Ectodermal cell (in vitro differentiated cells): ENCODE data around the gene THAP12.
"Not testable (repeated sequence)": the region's sequence is repeated elsewhere in the genome, so short reads cannot be mapped to it uniquely, and the experiment has no call there.

ENCODE experiments used
- H3K27ac ChIP-seq: 2 replicates; pipeline ENCODE4 v1.7.0; 2013; ENCODE audit warnings: mild to moderate bottlenecking, low read depth, low read length; ENCODE audit not compliant: insufficient read depth, poor library complexity, severe bottlenecking
- H3K27me3 ChIP-seq: 2 replicates; pipeline ENCODE4 v1.7.0; 2013; ENCODE audit warnings: mild to moderate bottlenecking, low read length; ENCODE audit not compliant: insufficient read depth, control insufficient read depth, poor library complexity, severe bottlenecking
- H3K36me3 ChIP-seq: one replicate; pipeline ENCODE4 v1.7.0; 2013; ENCODE audit warnings: low read length; ENCODE audit not compliant: control insufficient read depth, insufficient read depth
- H3K4me1 ChIP-seq: one replicate; pipeline ENCODE4 v1.7.0; 2013; ENCODE audit warnings: low read length; ENCODE audit not compliant: control insufficient read depth, insufficient read depth
- H3K4me3 ChIP-seq: 2 replicates; pipeline ENCODE4 v1.7.0; 2013; ENCODE audit warnings: low read depth, low read length, control low read depth; ENCODE audit not compliant: insufficient read depth
- H3K9me3 ChIP-seq: 2 replicates; pipeline ENCODE4 v1.7.0; 2013; ENCODE audit warnings: mild to moderate bottlenecking, low read length, moderate library complexity; ENCODE audit not compliant: control insufficient read depth
- WGBS, 2 experiments: methylation state at CpG; one replicate each; pipeline ENCODE4 v1.1.7; 2013; ENCODE audit warnings: missing lambda C conversion rate in 2 of 2; 5-methylcytosine and 5-hydroxymethylcytosine counted together

Gene THAP12

GRCh38 chr11:76320929-76321328, 60.0 kb downstream of the THAP12 start:
- 80 to 86% methylated on average over 6 of the region's 6 CpGs for whole genome bisulfite sequencing, 2 experiments
- H3K27me3 ChIP-seq, result peaks cover 37% of the 10 kb centered on the region

DNA sequence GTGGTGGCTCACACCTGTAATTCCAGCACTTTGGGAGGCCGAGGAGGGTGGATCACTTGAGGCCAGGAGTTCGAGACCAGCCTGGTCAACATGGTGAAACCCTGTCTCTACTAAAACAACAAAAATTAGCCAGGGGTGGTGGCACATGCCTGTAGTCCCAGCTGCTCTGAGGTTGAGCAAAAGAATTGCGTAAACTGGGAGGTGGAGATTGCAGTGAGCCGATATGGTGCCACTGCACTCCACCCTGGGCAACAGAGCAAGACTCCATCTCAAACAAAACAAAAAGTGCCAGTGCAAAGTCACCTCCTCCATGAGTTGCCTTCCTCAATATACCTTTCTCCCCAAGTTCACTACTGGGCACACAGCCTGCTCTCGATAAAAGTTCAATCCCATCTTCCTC, 61.1 kb downstream of the THAP12 start:
- not testable (repeated sequence) for H3K9me3 ChIP-seq, H3K27ac ChIP-seq, H3K36me3 ChIP-seq, H3K4me3 ChIP-seq, H3K4me1 ChIP-seq
- peaks cover 37% of the 10 kb centered on the region for H3K27me3 ChIP-seq
- 92 to 93% methylated on average over 5 of the region's 5 CpGs for WGBS, 2 experiments

More at GRCh38 chr11:76320929-76321328, 60.0 kb downstream of the THAP12 start:
- Histone ChIP-seq H3K27ac (no peak overlapping the region), H3K4me3 (no peak overlapping the region), H3K9me3 (no peaks in the 10 kb centered on the region), H3K4me1 (peaks cover 3% of the 10 kb centered on the region), H3K36me3 (no peaks in the 10 kb centered on the region)

GRCh38 chr11:76318744-76319384, 62.1 kb downstream of the THAP12 start:
- 16 to 17% methylated on average over 7 of the region's 7 CpGs for WGBS, 2 experiments
- H3K36me3 ChIP-seq, result no peaks in the 10 kb centered on the region
- no peaks in the 10 kb centered on the region for H3K9me3 ChIP-seq
- no peak overlapping the region for H3K27ac ChIP-seq
- peaks cover 38% of the 10 kb centered on the region for H3K27me3 ChIP-seq
- no peak overlapping the region for H3K4me3 ChIP-seq
- peaks cover 11% of the 10 kb centered on the region for H3K4me1 ChIP-seq

GRCh38 chr11:76317296-76317695, 63.6 kb downstream of the THAP12 start:
- 90 to 97% methylated on average over 3 of the region's 3 CpGs for WGBS, 2 experiments
- H3K27me3 ChIP-seq, result peaks cover 29% of the 10 kb centered on the region
- H3K4me3 ChIP-seq, result no peak overlapping the region
- H3K36me3 ChIP-seq, result no peaks in the 10 kb centered on the region
- peaks cover 14% of the 10 kb centered on the region for H3K4me1 ChIP-seq
- no peaks in the 10 kb centered on the region for H3K9me3 ChIP-seq
- no peak overlapping the region for H3K27ac ChIP-seq

- H3K4me1 ChIP-seq, result peaks cover 10% of the 10 kb centered on the region
- H3K9me3 ChIP-seq, result no peaks in the 10 kb centered on the region
- WGBS, 2 experiments, result 90% methylated on average over 3 of the region's 3 CpGs
- no peak overlapping the region for H3K4me3 ChIP-seq
- peaks cover 24% of the 10 kb centered on the region for H3K27me3 ChIP-seq
- H3K27ac ChIP-seq, result no peak overlapping the region
- no peaks in the 10 kb centered on the region for H3K36me3 ChIP-seq
These were observed 64.2 kb downstream of the THAP12 start for GRCh38 chr11:76316726-76317125.

DNA sequence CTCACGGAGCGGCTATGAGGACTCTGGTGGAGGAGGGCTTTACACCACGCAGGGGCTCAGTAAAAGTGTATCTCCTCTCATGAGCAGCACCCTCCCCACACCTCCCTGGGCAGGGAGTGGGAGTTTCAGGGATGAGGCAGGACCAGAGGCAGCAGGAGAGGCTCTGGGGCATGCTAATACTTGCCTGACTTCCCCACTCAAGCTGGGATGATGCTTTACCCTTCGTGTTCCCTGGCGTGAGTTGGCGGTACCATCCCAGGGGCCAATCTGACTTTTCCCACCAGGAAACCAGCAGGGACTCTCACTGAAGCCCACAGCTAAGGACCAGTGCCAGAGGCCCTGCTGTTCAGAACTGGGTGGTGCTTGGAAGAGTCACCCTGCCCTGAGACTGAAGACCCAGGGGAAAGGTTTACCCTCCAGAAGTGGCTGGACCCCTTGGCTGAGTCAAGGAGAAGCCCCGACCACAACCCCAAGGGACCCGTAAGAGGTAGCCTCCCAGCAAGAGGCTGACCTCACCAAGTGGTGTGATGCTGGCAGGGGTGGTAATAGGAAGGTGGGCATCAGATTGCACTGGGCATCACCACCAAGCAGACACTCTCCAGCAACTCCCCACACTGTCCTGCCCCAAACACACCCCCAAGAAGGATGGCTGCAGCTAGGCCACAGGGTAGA, 65.6 kb downstream of the THAP12 start:
- no peak overlapping the region for H3K4me3 ChIP-seq
- no peaks in the 10 kb centered on the region for H3K9me3 ChIP-seq
- 89 to 91% methylated on average over 8 of the region's 8 CpGs for WGBS, 2 experiments
- H3K27ac ChIP-seq, result no peak overlapping the region
- peaks cover 10% of the 10 kb centered on the region for H3K27me3 ChIP-seq
- H3K36me3 ChIP-seq, result no peaks in the 10 kb centered on the region
- H3K4me1 ChIP-seq, result peaks cover 10% of the 10 kb centered on the region

DNA sequence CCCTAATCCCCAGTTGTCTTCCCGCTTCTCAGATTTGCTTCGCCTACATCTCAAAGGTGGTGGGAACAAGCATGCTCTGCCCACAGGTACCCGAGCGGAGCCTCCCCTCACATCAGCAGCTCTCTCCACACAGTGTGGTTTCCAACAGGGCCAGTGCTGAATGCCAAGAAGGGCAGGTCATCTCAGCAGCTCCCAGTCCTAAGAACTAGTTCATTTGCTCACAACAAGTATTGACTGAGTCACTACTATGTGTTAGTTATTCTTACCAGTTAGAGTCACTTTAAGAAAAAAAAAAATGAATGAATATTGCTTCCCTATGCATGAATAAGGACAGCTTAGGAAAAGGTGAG, 66.2 kb downstream of the THAP12 start:
- H3K4me1 ChIP-seq, result peaks cover 10% of the 10 kb centered on the region
- H3K27me3 ChIP-seq, result peaks cover 4% of the 10 kb centered on the region
- 73 to 80% methylated on average over 4 of the region's 4 CpGs for WGBS, 2 experiments
- H3K4me3 ChIP-seq, result no peak overlapping the region
- no peak overlapping the region for H3K27ac ChIP-seq
- no peaks in the 10 kb centered on the region for H3K36me3 ChIP-seq
- no peaks in the 10 kb centered on the region for H3K9me3 ChIP-seq

DNA sequence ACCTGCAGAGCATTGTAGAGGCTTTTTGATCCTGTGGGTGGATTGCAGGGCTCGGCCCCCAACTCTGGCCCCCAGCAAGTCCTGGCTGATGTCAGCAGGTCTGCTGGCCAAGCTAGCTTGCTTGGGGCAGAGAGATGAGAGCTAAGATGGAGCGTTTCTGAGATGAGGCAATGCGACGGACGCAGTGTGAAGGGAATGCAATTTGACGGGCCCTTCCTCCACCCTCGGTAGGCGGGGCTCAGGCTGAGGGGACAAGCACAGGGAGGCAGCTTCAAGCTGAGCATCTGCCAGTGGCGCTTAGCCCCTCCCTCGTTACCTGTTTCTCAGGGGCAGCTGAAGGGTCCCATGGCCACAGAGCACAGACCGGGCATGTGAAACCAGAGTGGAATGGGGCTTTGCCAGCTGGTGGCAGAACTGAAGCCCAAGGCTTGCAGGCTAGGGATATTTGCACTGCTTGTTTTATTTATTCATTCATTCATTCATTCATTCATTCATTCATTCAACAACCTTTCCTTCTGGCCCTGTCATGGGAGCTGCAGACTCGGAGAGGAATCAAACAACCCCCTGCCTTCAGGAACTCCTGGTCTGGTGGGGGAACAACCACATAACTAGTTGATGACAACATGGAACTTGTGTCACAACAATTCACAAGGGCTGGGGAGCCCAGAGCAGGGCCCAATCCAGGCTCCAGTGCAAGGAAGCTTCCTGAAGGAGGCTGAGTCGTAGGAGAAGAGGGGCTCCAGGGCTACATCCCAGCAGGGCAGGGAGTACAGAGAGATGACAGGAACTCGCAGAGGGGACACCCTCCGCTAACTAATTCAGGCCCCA, 66.8 kb downstream of the THAP12 start:
- Histone ChIP-seq H3K36me3 (no peaks in the 10 kb centered on the region), H3K4me1 (peaks cover 10% of the 10 kb centered on the region), H3K4me3 (no peak overlapping the region), H3K27ac (no peak overlapping the region), H3K27me3 (peaks cover 3% of the 10 kb centered on the region), H3K9me3 (no peaks in the 10 kb centered on the region)
- WGBS, 2 experiments, result 44 to 49% methylated on average over 15 of the region's 15 CpGs

GRCh38 chr11:76313271-76313670, 67.7 kb downstream of the THAP12 start:
- H3K36me3 ChIP-seq, result no peaks in the 10 kb centered on the region
- peaks cover 10% of the 10 kb centered on the region for H3K4me1 ChIP-seq
- no peaks in the 10 kb centered on the region for H3K9me3 ChIP-seq
- no peak overlapping the region for H3K27ac ChIP-seq
- WGBS, 2 experiments, result 95 to 96% methylated on average over 3 of the region's 3 CpGs
- no peak overlapping the region for H3K4me3 ChIP-seq
- peaks cover 3% of the 10 kb centered on the region for H3K27me3 ChIP-seq
